Frontal cortex (tissue), 4 donors: ENCODE measurements around the gene TRAPPC11. TPM values are rescaled to one million over a fixed set of nuclear protein-coding genes. Genes with fewer than 3 reads are reported as not detected.

Source experiments
- DNase-seq, 2 donors: peaks; one replicate each; pipeline ENCODE4 v3.0.0; 2012; ENCODE audit warnings: low spot score in 2 of 2
- FAIRE-seq: peaks from 2 replicates; lab custom pipeline; 2012; peaks lifted over from hg19 to GRCh38; lab: Jason Lieb, UNC
- small RNA-seq: library from RNA; depleted of rRNA; stranded (forward); fragments of <200 nt; gene quantifications from one replicate; pipeline ENCODE3, GENCODE V24; 2014
- total RNA-seq: library from RNA; depleted of rRNA; stranded (reverse); fragments of >200 nt; gene quantifications from one replicate; pipeline ENCODE4 v1.2.3, GENCODE V29; 2014
- donor health status: control.
- donor health status: control.
- donor health status: control.

The TRAPPC11 gene
- total RNA-seq, 1 donor from 2014 or later: 84.4 TPM

DNA sequence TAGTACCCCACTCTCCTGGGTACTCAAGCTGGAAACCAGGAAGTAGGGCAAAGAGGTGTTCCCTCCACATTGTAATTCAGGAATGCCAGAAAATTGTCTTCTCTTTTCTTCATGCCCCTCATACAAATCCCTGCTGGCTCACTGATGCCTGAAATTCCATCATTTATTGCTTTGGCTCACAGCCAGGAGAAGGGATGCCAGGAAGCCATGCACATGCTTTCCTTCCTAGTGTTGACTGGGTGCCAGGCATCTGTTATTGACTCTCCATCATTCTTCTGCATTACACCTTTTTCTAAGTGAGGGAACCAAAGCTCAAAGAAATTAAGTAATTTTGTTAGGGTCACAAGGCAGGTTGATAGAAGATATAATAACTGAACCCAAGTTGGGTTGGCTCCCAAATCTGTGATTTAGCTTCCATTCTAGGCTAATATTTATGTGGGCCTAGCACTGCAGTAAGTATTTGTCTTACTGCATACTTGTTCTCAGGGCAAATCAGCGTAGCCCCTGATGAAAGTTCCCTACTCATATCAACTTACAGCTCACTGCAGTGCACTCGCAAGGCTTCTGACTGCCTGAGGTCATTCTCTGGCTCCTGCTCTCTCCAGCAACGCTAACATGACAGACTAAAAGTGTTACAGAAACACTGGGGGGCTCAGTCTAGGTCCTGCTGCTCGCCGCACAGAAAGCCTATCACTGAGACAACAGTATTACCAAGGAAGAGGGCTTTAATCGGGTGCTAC is 89.0 kb downstream of the TRAPPC11 start:
- DNase-seq: no peak
- FAIRE-seq: no peak

DNA sequence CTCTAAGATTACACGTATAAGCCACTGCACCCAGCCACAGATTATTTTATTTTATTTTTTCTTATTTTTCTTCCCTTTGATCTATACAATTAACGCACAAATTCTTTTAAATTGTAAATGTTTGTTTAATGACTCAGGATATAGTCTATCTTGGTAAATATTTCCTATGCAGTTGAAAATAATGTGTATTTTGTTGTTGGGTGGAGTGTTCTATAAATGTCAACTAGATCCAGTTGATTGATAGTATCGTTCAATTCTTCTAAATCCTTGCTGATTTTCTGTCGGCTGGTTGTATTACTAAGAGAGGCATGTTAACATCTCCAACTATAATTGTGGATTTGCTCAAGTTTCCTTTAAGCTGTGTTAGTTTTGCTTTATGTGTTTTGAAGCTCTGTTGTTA is 92.0 kb downstream of the TRAPPC11 start:
- DNase-seq: no peak
- FAIRE-seq: no peak

DNA sequence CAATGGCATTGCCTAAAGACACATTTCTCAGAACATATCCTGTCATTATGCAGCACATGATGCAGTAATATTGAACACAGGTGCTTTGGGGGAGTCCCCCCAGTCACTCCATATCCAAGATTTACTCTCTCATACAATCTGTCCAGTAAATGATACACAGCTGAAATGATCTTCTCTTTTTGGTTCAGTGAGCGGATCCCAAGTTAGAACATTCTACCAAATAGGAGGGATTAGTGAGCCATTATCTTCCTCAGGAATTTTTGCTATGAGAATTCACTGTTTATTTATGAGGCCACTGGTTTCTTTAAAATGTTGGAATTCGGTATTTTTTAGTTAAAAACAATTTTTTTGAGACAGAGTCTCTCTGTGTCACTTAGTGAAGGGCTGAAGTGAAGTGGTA is 96.5 kb downstream of the TRAPPC11 start:
- FAIRE-seq (no peak), DNase-seq (no peak)

GRCh38 chr4:183757060-183757459 is 98.0 kb downstream of the TRAPPC11 start:
- no peak for DNase-seq
- FAIRE-seq: no peak

DNA sequence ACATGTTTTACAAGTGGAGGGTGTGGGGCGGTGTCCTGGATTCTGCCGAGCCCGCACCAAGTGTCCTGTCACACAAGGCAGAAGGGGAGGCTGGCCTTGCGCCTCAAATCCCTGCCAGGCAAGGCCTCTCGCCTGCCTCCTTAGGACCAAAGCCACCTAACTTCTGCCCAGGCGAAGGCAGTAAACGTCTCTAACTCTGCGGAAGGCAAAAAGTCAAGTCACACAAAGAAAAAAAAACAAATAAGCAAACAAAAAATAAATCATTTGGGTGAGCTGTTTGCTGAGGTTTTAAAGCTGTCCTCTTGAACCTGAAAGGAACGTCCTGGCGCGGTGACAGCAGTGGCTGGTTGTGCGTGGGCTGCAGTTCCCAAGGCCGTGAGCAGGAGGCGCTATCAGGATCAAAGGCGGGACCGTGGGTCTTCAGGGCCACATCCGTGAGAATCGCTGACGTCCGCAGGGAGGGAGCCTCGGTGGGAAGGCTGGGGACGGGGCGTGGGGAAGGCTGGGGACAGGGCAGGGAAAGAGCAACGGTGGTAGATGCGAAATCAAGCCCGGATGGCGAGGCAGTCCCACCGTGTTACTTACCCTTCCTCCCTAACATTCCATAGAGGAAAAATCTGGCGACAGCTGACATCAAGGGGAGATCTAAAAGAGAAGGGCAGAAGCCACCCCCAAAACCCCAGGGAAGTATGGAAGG is 99.1 kb downstream of the TRAPPC11 start:
- no peak for FAIRE-seq
- no peak for DNase-seq

- no peak for DNase-seq
- no peak for FAIRE-seq
Measured at GRCh38 chr4:183758758-183759447, 99.8 kb downstream of the TRAPPC11 start.

DNA sequence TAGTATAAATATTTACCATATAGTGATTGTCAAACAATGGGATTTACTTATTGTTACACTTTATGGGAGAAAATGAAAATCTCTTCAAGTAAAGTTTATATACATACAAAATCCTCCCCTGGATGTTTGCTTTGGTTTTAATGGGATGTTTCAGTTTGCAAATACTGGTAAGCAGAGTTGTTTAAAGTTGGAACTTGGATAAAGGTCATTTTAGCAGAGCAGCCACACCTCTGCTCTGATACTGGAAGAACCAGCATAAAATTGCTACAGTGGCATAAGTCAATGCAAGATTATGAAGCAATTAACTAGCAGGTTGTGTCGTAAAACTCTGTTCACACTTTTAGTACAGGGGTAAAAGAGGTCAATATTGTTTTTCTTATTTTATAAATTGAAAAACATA is 101.2 kb downstream of the TRAPPC11 start:
- FAIRE-seq: no peak
- no peak for DNase-seq

Small RNA genes within 50 kb of the gene (small RNA-seq; reads per million reads assigned to genes)
- not detected for gene RNU6-1053P
- not detected for gene RNU6-335P
- gene RNU6-479P: not detected

Other genes starting within 250 kb of the TRAPPC11 start
- 25.3 TPM for gene CDKN2AIP, start 214.7 kb upstream of the TRAPPC11 start, total RNA-seq
- 16.3 TPM for gene ING2, start 154.2 kb upstream of the TRAPPC11 start, total RNA-seq
- gene RWDD4, start 108 bp upstream of the TRAPPC11 start, total RNA-seq: 21.2 TPM
- 35.1 TPM for gene STOX2, start 246.0 kb downstream of the TRAPPC11 start, total RNA-seq